K562 (cell line): Measurements from ENCODE around the gene ZNF467. TPM values are rescaled to one million over a fixed set of nuclear protein-coding genes. Genes with fewer than 3 reads are reported as not detected.
A peak's percentile ranks its signal among the peaks of the same experiment; 100 is the strongest.

ENCODE experiments used
- AFF1 ChIP-seq, 2 experiments: fragments of 450-650 bp; IDR thresholded peaks; 2 replicates each; pipeline ENCODE4 v1.6.1; 2018; ENCODE audit warnings: mild to moderate bottlenecking in 2 of 2, low read depth in 1 of 2; ENCODE audit not compliant: partially characterized antibody in 2 of 2
- MAZ ChIP-seq, 2 experiments: fragments of 450-650 bp in 1 of 2; sonication (generic) in 1 of 2; formaldehyde crosslinking; IDR thresholded peaks in 1 of 2; conservative IDR thresholded peaks in 1 of 2; 2 replicates each; pipeline versions ENCODE4 v1.4.0 to v1.5.0; 2020; ENCODE audit warnings: mild to moderate bottlenecking in 1 of 2, missing genetic modification reagents in 1 of 2
- NFATC3 ChIP-seq: fragments of 450-650 bp; IDR thresholded peaks from 2 replicates; pipeline ENCODE4 v1.6.1; 2017; ENCODE audit warnings: mild to moderate bottlenecking
- POLR2A ChIP-seq: fragments of 450-650 bp; conservative IDR thresholded peaks from 2 replicates; pipeline ENCODE4 v1.6.1; 2016
- POLR2AphosphoS2 ChIP-seq: IDR thresholded peaks from 2 replicates; pipeline ENCODE4 v1.6.1; 2012; ENCODE audit warnings: low read length, improper control_type of control experiment
- RBBP5 ChIP-seq: fragments of 200-600 bp; sonication (generic); IDR thresholded peaks from 2 replicates; pipeline ENCODE4 v1.6.1; 2012; ENCODE audit warnings: borderline replicate concordance, mild to moderate bottlenecking, low read length, control low read depth, inconsistent platforms; ENCODE audit not compliant: insufficient read depth, poor library complexity, severe bottlenecking
- RREB1 ChIP-seq: fragments of 250-450 bp; sonication (Bioruptor Pico); IDR thresholded peaks from 2 replicates; pipeline ENCODE4 v1.4.0; 2020
- ZNF212 ChIP-seq: fragments of 450-650 bp; formaldehyde crosslinking; IDR thresholded peaks from 2 replicates; pipeline ENCODE4 v1.4.0; 2020; ENCODE audit warnings: mild to moderate bottlenecking
- ZNF311 ChIP-seq: fragments of 250-450 bp; sonication (Bioruptor Pico); IDR thresholded peaks from 2 replicates; pipeline ENCODE4 v1.4.0; 2020; ENCODE audit warnings: mild to moderate bottlenecking, moderate library complexity
- ZNF512 ChIP-seq: IDR thresholded peaks from 2 replicates; pipeline ENCODE4 v1.6.1; 2016; ENCODE audit warnings: missing genetic modification characterization, missing compliant biosample characterization
- ZNF707 ChIP-seq: fragments of 250-450 bp; sonication (Bioruptor Pico); conservative IDR thresholded peaks from 2 replicates; pipeline ENCODE4 v1.8.0; 2022; ENCODE audit warnings: inconsistent platforms, mild to moderate bottlenecking, moderate library complexity
- polyA plus RNA-seq, 8 experiments: library from polyadenylated mRNA; depleted of rRNA in 4 of 8; stranded (reverse) in 5 of 8; unstranded in 3 of 8; fragments of >200 nt; fragmentation: Nextera tagmentation in 2 of 8; fragmentation: Illumina TruSeq in 1 of 8; extraction: Ambion mirVana in 2 of 8; extraction: Trizol in 1 of 8; gene quantifications; 2 replicates each; pipeline versions ENCODE4 v1.2.1 to v1.2.3, GENCODE V29; 2011 to 2014; ENCODE audit warnings: inconsistent platforms in 1 of 8, missing spikeins in 1 of 8
- total RNA-seq, 7 experiments: library from RNA; depleted of rRNA in 6 of 7; stranded (reverse); fragments of >200 nt in 6 of 7; fragmentation: Illumina TruSeq in 2 of 7; extraction: Trizol in 2 of 7; gene quantifications; 2 replicates each; pipeline versions ENCODE4 v1.2.1 to v1.2.3, GENCODE V29; 2011 to 2021; ENCODE audit warnings: low replicate concordance in 1 of 7
- TF ChIP-seq, protein P1 (sequence below), 3 experiments: IDR thresholded peaks in 2 of 3; conservative IDR thresholded peaks in 1 of 3; 2 replicates each; pipeline ENCODE4 v1.5.1; 2011 to 2012; ENCODE audit warnings: low read length in 3 of 3, mild to moderate bottlenecking in 3 of 3, control low read depth in 2 of 3, improper control_type of control experiment in 1 of 3, inconsistent platforms in 1 of 3, low read depth in 1 of 3, mixed read lengths in 1 of 3, moderate library complexity in 1 of 3; ENCODE audit not compliant: insufficient read depth in 2 of 3
- TF ChIP-seq, protein P2 (sequence below): fragments of 250-450 bp; sonication (Bioruptor Pico); IDR thresholded peaks from 2 replicates; pipeline ENCODE4 v1.9.0; 2021; ENCODE audit warnings: mild to moderate bottlenecking

Gene ZNF467
- total and polyA plus RNA-seq, 9 of the 15 experiments (the other 6 are each of a cell fraction or from before 2014, with no cell fraction given): 0.32 to 14.2 (median 1.7) TPM

DNA sequence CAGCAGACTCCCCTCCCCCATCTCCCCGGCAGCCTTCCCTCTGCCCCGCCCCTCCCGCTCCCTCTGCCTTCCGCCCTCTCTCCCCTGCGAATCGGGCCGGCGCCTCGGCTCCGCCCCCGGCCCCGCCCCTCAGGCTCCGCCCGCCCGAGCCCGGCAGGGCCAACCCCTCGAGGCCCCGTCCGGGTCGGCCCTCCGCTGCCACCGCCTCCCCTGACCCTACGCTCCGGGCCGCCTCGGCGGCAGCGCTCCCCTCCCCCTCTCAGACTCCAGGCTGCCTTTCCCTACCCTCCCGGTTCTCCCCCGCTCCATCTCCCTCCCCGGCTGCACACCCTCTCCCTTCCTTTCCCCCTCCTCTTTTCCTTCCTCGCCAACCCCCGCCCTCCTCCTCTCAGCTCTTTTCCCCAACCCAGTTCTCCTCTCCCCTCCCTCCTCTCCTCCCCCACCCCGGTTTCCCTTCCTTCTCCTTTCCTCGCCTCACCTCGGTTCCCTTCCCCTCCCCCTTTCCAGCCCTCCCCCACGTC lies 1.6 kb downstream of the ZNF467 start (continued):
- TF ChIP-seq RREB1 (no peak), ZNF311 (CRISPR knock-in tag) (no peak), ZNF707 (no peak), POLR2A (peak; percentile 75), POLR2AphosphoS2 (no peak), ZNF212 (CRISPR knock-in tag) (no peak), MAZ (CRISPR knock-in tag; conservative IDR thresholded peaks at IDR 0.05 in 1 of 2, IDR thresholded peaks at IDR 0.05 in 1 of 2) (peak; percentile 87 to 94), NFATC3 (no peak), AFF1 (IDR thresholded peaks at IDR 0.05; ENCODE audit: low read depth in 1 of 2, partially characterized antibody in 2 of 2) (peak in 1 of 2 experiments; percentile 99), ZNF512 (tag) (peak; percentile 52), RBBP5 (peak; percentile 91)
- TF ChIP-seq, protein P1, sequence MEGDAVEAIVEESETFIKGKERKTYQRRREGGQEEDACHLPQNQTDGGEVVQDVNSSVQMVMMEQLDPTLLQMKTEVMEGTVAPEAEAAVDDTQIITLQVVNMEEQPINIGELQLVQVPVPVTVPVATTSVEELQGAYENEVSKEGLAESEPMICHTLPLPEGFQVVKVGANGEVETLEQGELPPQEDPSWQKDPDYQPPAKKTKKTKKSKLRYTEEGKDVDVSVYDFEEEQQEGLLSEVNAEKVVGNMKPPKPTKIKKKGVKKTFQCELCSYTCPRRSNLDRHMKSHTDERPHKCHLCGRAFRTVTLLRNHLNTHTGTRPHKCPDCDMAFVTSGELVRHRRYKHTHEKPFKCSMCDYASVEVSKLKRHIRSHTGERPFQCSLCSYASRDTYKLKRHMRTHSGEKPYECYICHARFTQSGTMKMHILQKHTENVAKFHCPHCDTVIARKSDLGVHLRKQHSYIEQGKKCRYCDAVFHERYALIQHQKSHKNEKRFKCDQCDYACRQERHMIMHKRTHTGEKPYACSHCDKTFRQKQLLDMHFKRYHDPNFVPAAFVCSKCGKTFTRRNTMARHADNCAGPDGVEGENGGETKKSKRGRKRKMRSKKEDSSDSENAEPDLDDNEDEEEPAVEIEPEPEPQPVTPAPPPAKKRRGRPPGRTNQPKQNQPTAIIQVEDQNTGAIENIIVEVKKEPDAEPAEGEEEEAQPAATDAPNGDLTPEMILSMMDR (IDR thresholded peaks at IDR 0.05 in 2 of 3, conservative IDR thresholded peaks at IDR 0.05 in 1 of 3; ENCODE audit: insufficient read depth in 2 of 3, low read depth in 1 of 3, low read length in 3 of 3): no peak
- TF ChIP-seq, protein P2, sequence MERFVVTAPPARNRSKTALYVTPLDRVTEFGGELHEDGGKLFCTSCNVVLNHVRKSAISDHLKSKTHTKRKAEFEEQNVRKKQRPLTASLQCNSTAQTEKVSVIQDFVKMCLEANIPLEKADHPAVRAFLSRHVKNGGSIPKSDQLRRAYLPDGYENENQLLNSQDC (CRISPR knock-in tag): no peak
